Common myeloid progenitor, CD34-positive (primary cell): ENCODE measurements around the gene PPP1R12B.
"Not testable (repeated sequence)": the region's sequence is repeated elsewhere in the genome, so short reads cannot be mapped to it uniquely, and the experiment has no call there.

Experiments
- CTCF ChIA-PET: fragments of 350-600 bp; sonication (Branson Sonifier 250); formaldehyde crosslinking; loops from one replicate; lab custom pipeline; 2021; ENCODE audit warnings: antibody characterized with exemption; lab: Charles Lee
- POLR2A ChIA-PET: fragments of 350-600 bp; sonication (Branson Sonifier 250); formaldehyde crosslinking; loops from one replicate; lab custom pipeline; 2021; ENCODE audit warnings: antibody characterized with exemption; lab: Charles Lee
- DNase-seq, 3 donors: peaks; one replicate each; pipeline versions ENCODE4 v3.0.0 to v3.0.0-alpha.2; 2013
- H3K27ac ChIP-seq, 2 experiments: 1 replicate in 1 of 2; 2 replicates in 1 of 2; pipeline ENCODE4 v1.7.0; 2013; ENCODE audit warnings: inconsistent platforms in 2 of 2, low read length in 2 of 2, mild to moderate bottlenecking in 2 of 2, low read depth in 1 of 2, moderate library complexity in 1 of 2; ENCODE audit not compliant: severe bottlenecking in 2 of 2, insufficient read depth in 1 of 2, poor library complexity in 1 of 2
- H3K27me3 ChIP-seq, 5 experiments: replicated peaks in 2 of 5; 1 replicate in 3 of 5; 2 replicates in 2 of 5; pipeline versions ENCODE4 v1.6.1 to v1.7.0; 2013; ENCODE audit warnings: low read length in 4 of 5, mild to moderate bottlenecking in 2 of 5, moderate library complexity in 2 of 5, inconsistent platforms in 1 of 5; ENCODE audit not compliant: insufficient read depth in 5 of 5, control insufficient read depth in 4 of 5
- H3K36me3 ChIP-seq, 4 experiments: 1 replicate in 2 of 4; 2 replicates in 2 of 4; pipeline versions ENCODE4 v1.6.1 to v1.7.0; 2013; ENCODE audit warnings: low read length in 3 of 4, control low read depth in 1 of 4, mild to moderate bottlenecking in 1 of 4; ENCODE audit not compliant: control insufficient read depth in 4 of 4, insufficient read depth in 4 of 4
- H3K4me1 ChIP-seq, 4 experiments: 1 replicate in 3 of 4; 2 replicates in 1 of 4; pipeline versions ENCODE4 v1.6.1 to v1.7.1; 2013; ENCODE audit warnings: low read length in 3 of 4, mild to moderate bottlenecking in 3 of 4, control low read depth in 1 of 4, inconsistent platforms in 1 of 4, moderate library complexity in 1 of 4; ENCODE audit not compliant: control insufficient read depth in 4 of 4, insufficient read depth in 4 of 4; ENCODE audit errors: control extremely low read depth in 1 of 4
- H3K4me3 ChIP-seq, 7 experiments: 1 replicate in 4 of 7; 2 replicates in 3 of 7; pipeline versions ENCODE4 v1.5.1 to v1.7.0; 2013; ENCODE audit warnings: mild to moderate bottlenecking in 7 of 7, low read length in 6 of 7, moderate library complexity in 6 of 7, inconsistent platforms in 2 of 7, low read depth in 2 of 7, control low read depth in 1 of 7; ENCODE audit not compliant: insufficient read depth in 4 of 7, control insufficient read depth in 1 of 7; ENCODE audit errors: extremely low read depth in 1 of 7
- H3K9me3 ChIP-seq, 5 experiments: 1 replicate in 4 of 5; 2 replicates in 1 of 5; pipeline versions ENCODE4 v1.6.1 to v1.7.1; 2013; ENCODE audit warnings: low read length in 4 of 5, mild to moderate bottlenecking in 2 of 5, inconsistent platforms in 1 of 5, low read depth in 1 of 5, moderate library complexity in 1 of 5; ENCODE audit not compliant: control insufficient read depth in 4 of 5, insufficient read depth in 2 of 5; ENCODE audit errors: control extremely low read depth in 1 of 5
- WGBS: methylation state at CpG from one replicate; pipeline ENCODE4 v1.1.5; 2013; ENCODE audit not compliant: insufficient coverage; 5-methylcytosine and 5-hydroxymethylcytosine counted together

PPP1R12B gene

DNA sequence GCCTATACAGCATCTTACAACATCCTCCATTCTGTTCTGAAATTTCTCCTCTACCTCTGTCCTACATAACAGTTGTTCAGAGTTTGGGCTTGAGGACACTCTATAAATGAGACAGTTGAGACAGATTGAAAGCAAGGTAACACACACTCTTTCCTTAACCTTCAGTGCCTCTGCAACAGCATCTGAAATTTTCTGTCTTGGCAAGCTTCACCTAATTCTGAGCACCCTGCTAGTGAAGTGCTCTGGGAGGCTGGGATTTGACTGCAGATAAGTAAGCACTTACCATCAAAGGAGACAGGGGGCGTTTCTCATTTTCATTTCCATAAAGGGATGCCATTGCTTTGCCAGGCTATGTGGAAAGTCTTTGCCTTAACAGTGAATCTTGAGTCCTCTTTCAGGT lies 53.3 kb downstream of the PPP1R12B start:
- H3K4me1 ChIP-seq, H3K4me3 ChIP-seq, H3K27ac ChIP-seq, H3K9me3 ChIP-seq, H3K36me3 ChIP-seq, H3K27me3 ChIP-seq, DNase-seq, POLR2A ChIA-PET: not testable (repeated sequence)
- CTCF ChIA-PET: interaction anchor here (0.7 to 1.6 kb wide), 2 partner anchors 54 to 58 kb away, joined by 3 read pairs; no protein-coding TSS in a partner anchor
- no CpG with 5 or more reads among the region's 1 CpG for WGBS

GRCh38 chr1:202403381-202403780 lies 54.9 kb downstream of the PPP1R12B start:
- DNase-seq, H3K4me3 ChIP-seq, POLR2A ChIA-PET, H3K27me3 ChIP-seq, H3K9me3 ChIP-seq, CTCF ChIA-PET, H3K27ac ChIP-seq, H3K4me1 ChIP-seq, H3K36me3 ChIP-seq: not testable (repeated sequence)
- 100% methylated on average over 1 of the region's 2 CpGs for WGBS

GRCh38 chr1:202405928-202406327 lies 57.4 kb downstream of the PPP1R12B start:
- Histone ChIP-seq H3K9me3 (no peaks in the 10 kb centered on the region), H3K27me3 (no peaks in the 10 kb centered on the region), H3K4me1 (no peaks in the 10 kb centered on the region), H3K27ac (no peak overlapping the region), H3K4me3 (no peak overlapping the region), H3K36me3 (no peaks in the 10 kb centered on the region)
- ChIA-PET CTCF (no interaction called here), POLR2A (no interaction called here)
- no CpG with 5 or more reads among the region's 1 CpG for WGBS
- DNase-seq: no peak

DNA sequence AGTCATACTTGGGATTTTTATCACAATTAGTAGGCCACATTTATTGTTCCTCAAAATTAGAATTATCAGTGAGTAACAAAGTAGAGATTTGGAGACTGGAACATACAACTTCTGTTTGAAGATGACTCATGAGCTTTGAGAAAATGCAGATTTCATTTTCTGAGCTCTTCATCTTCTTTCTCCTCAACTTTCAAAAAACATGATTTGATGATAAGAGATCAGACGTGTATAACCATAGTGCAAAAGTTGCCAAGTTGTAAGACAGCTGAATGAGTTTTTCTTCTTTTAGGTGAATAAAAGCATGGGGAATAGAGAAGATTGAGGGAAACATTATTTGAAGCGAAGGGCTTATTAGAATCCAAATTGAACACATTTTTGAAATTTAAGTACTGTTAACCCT lies 58.4 kb downstream of the PPP1R12B start:
- POLR2A ChIA-PET, H3K36me3 ChIP-seq, H3K27me3 ChIP-seq, CTCF ChIA-PET, H3K27ac ChIP-seq, H3K9me3 ChIP-seq, H3K4me3 ChIP-seq, H3K4me1 ChIP-seq: not testable (repeated sequence)
- no CpG with 5 or more reads among the region's 2 CpGs for WGBS
- DNase-seq: peak in 2 of 3 donors; percentile 1 to 5

- H3K27ac ChIP-seq, DNase-seq, H3K4me3 ChIP-seq, H3K9me3 ChIP-seq, CTCF ChIA-PET, H3K4me1 ChIP-seq, H3K36me3 ChIP-seq, H3K27me3 ChIP-seq, POLR2A ChIA-PET: not testable (repeated sequence)
- whole genome bisulfite sequencing: 86% methylated on average over 1 of the region's 2 CpGs
These were observed 58.9 kb downstream of the PPP1R12B start for GRCh38 chr1:202407378-202407777.

DNA sequence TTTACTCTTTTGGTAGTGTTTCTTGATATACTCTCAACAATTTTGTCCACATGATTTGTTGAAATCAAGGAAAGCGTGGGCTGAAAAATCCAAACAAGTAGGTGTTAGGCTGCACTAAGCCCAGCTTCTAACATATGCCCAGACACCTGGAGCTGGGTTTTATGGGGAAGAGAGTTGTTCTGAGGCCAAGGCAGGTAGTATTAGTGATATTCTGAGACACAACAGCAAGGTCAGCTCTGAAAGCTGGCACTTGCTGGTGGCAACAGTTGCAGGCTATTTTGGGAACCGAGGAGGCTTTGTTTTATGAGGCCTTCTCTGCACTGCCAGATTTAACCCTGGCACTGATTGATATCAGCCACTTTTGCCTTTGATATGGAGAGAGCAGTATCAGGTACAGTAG lies 61.8 kb downstream of the PPP1R12B start:
- H3K27ac ChIP-seq, H3K27me3 ChIP-seq, H3K4me1 ChIP-seq, H3K9me3 ChIP-seq, CTCF ChIA-PET, H3K36me3 ChIP-seq, DNase-seq, H3K4me3 ChIP-seq, POLR2A ChIA-PET: not testable (repeated sequence)
- 92% methylated on average over 2 of the region's 2 CpGs for WGBS

GRCh38 chr1:202410854-202411357 lies 62.4 kb downstream of the PPP1R12B start:
- POLR2A ChIA-PET, CTCF ChIA-PET, H3K27ac ChIP-seq, H3K9me3 ChIP-seq, H3K4me3 ChIP-seq, H3K4me1 ChIP-seq, DNase-seq, H3K36me3 ChIP-seq, H3K27me3 ChIP-seq: not testable (repeated sequence)
- WGBS: 100% methylated on average over 2 of the region's 5 CpGs
